Panc1 (cell line): ENCODE data around the gene GPBAR1. TPM values are rescaled to one million over a fixed set of nuclear protein-coding genes. Genes with fewer than 3 reads are reported as not detected.

Experiments used
- ATAC-seq: fragments of 200-7000 bp; cut with Tn5 transposase; 2 replicates; pipeline ENCODE4 v1.9.1; 2020; ENCODE audit warnings: mild to moderate bottlenecking, moderate library complexity
- BruUV-seq: library from RNA; stranded (reverse); fragments of 400-500 nt; replicated peaks from 2 replicates; lab custom pipeline; 2021; lab: Mats Ljungman, UMichigan
- CTCF ChIA-PET: fragments of 300-600 bp; sonication (Branson Sonifier 250); formaldehyde crosslinking; loops from one replicate; lab custom pipeline; 2022; ENCODE audit warnings: antibody characterized with exemption; lab: Charles Lee
- POLR2A ChIA-PET: fragments of 300-600 bp; sonication (Branson Sonifier 250); formaldehyde crosslinking; loops from one replicate; lab custom pipeline; 2022; ENCODE audit warnings: antibody characterized with exemption; lab: Charles Lee
- DNase-seq: peaks from one replicate; pipeline ENCODE4 v3.0.0-alpha.2; 2010; ENCODE audit warnings: low read depth, low spot score
- H3K27ac ChIP-seq: 2 replicates; pipeline ENCODE4 v1.5.1; 2011; ENCODE audit warnings: mild to moderate bottlenecking, low read length, inconsistent platforms
- H3K27me3 ChIP-seq: fragments of 200-500 bp; sonication (Bioruptor generic); 2 replicates; pipeline ENCODE4 v1.6.0; 2014; ENCODE audit warnings: low read length, inconsistent platforms; ENCODE audit not compliant: control insufficient read depth, insufficient read depth
- H3K36me3 ChIP-seq: fragments of 200-500 bp; sonication (Bioruptor generic); 2 replicates; pipeline ENCODE4 v1.5.1; 2014; ENCODE audit warnings: inconsistent platforms, mild to moderate bottlenecking, low read length, moderate library complexity; ENCODE audit not compliant: control insufficient read depth, insufficient read depth
- H3K4me1 ChIP-seq: 2 replicates; pipeline ENCODE4 v1.5.1; 2011; ENCODE audit warnings: inconsistent platforms, mild to moderate bottlenecking, low read length, moderate library complexity; ENCODE audit not compliant: control insufficient read depth, insufficient read depth
- H3K4me3 ChIP-seq, 2 experiments: 2 replicates each; pipeline ENCODE4 v1.5.1; 2011 to 2012; ENCODE audit warnings: low read depth in 2 of 2, low read length in 2 of 2, mild to moderate bottlenecking in 2 of 2, inconsistent platforms in 1 of 2, moderate library complexity in 1 of 2
- H3K9me3 ChIP-seq: fragments of 200-500 bp; sonication (Bioruptor generic); 2 replicates; pipeline ENCODE4 v1.5.1; 2014; ENCODE audit warnings: low read depth, mild to moderate bottlenecking, inconsistent platforms, low read length, moderate library complexity; ENCODE audit not compliant: control insufficient read depth, insufficient read depth
- CTCF ChIP-seq: fragments of 450-650 bp; IDR thresholded peaks from 2 replicates; pipeline ENCODE4 v1.5.1; 2017; ENCODE audit warnings: mild to moderate bottlenecking
- POLR2AphosphoS5 ChIP-seq: IDR thresholded peaks from 2 replicates; pipeline ENCODE4 v1.6.1; 2012; ENCODE audit warnings: mild to moderate bottlenecking, low read depth, low read length, moderate library complexity
- REST ChIP-seq, 2 experiments: IDR thresholded peaks; 2 replicates each; pipeline ENCODE4 v1.6.1; 2011 to 2012; ENCODE audit warnings: low read depth in 2 of 2, control low read depth in 1 of 2, low read length in 1 of 2, mild to moderate bottlenecking in 1 of 2, moderate library complexity in 1 of 2; ENCODE audit not compliant: insufficient read depth in 1 of 2
- SIN3A ChIP-seq: IDR thresholded peaks from 2 replicates; pipeline ENCODE4 v1.6.1; 2012; ENCODE audit warnings: low read depth, mild to moderate bottlenecking, low read length, moderate library complexity, borderline replicate concordance; ENCODE audit not compliant: insufficient read depth
- TCF7L2 ChIP-seq: IDR thresholded peaks from 2 replicates; pipeline ENCODE4 v1.6.1; 2011; ENCODE audit warnings: mild to moderate bottlenecking, low read depth, low read length, inconsistent platforms
- in situ Hi-C: cut with HindIII; loops from 2 replicates; pipeline ENCODE4 v1.10.0; 2016; ENCODE audit warnings: low sequenced_read_pairs, low pct_unique_long_range_greater_than_20kb
- intact Hi-C: fragments of 100-400 bp; cut with micrococcal nuclease; formaldehyde crosslinking; loops from one replicate; pipeline ENCODE4 v1.10.0; 2022; ENCODE audit not compliant: unreplicated experiment
- total RNA-seq: library from RNA; stranded (reverse); gene quantifications from one replicate; pipeline ENCODE4 v1.2.1, GENCODE V29; 2021; ENCODE audit not compliant: unreplicated experiment

Gene GPBAR1
- total RNA-seq, 1 experiment from 2014 or later, result 0.18 TPM

DNA sequence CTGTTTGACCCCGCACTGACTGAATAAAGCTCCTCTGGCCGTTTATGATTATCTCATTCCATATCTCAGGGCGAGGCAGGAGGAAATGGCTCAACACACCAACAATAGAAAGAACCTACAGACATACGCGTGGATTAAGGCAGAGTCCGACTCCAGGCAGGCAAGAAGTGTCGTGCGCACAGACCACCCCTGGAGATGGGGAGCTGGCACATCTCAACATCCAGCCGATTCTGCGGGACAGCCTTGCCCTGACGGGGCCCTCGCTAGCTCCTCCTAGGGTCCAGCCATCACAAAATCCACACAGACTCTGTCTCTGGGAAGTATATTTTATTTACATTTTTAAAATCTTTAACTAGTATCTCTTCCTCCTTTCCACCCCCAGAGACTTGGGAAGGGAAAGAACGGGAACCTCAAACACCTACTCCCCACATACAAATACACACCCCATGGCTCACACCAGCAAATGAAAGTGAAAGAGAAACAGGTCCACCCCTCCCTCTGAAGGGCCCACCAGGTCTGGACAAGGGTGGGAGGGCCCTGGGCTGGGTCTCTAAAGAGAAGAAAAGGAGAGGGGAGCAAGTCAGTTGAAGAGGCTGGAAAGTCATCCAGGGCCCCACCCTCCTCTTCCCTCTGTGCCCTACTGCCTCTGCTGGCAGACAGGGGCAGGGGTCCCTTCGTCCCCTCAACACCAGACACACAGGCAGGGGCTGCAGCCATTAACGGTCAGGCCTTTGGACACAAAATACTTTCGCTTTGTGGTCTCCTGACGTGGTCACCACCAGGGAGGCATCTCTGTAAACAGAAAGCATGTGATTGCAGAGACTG lies 3.2 kb downstream of the GPBAR1 start:
- Histone ChIP-seq H3K4me1 (peaks cover 8% of the 10 kb centered on the region; the same call in 1 of the 2 replicates), H3K27ac (no peak overlapping the region), H3K4me3 (no peak overlapping the region), H3K9me3 (no peaks in the 10 kb centered on the region), H3K36me3 (peaks cover 8% of the 10 kb centered on the region), H3K27me3 (no peaks in the 10 kb centered on the region)
- TSS peak; percentile 42 for BruUV-seq
- DNase-seq, result no peak
- CTCF ChIA-PET, result no interaction called here
- in situ Hi-C loops (no loop called here), intact Hi-C loops (no loop called here)
- no peak for TF ChIP-seq REST (IDR thresholded peaks at IDR 0.05; ENCODE audit: insufficient read depth in 1 of 2, low read depth in 2 of 2, low read length in 1 of 2)
- TF ChIP-seq SIN3A, result no peak
- TF ChIP-seq TCF7L2, result no peak
- no peak; the same call in 1 of the 2 replicates for TF ChIP-seq CTCF
- no peak for TF ChIP-seq POLR2AphosphoS5
- POLR2A ChIA-PET, result no interaction called here
- no peak for ATAC-seq

DNA sequence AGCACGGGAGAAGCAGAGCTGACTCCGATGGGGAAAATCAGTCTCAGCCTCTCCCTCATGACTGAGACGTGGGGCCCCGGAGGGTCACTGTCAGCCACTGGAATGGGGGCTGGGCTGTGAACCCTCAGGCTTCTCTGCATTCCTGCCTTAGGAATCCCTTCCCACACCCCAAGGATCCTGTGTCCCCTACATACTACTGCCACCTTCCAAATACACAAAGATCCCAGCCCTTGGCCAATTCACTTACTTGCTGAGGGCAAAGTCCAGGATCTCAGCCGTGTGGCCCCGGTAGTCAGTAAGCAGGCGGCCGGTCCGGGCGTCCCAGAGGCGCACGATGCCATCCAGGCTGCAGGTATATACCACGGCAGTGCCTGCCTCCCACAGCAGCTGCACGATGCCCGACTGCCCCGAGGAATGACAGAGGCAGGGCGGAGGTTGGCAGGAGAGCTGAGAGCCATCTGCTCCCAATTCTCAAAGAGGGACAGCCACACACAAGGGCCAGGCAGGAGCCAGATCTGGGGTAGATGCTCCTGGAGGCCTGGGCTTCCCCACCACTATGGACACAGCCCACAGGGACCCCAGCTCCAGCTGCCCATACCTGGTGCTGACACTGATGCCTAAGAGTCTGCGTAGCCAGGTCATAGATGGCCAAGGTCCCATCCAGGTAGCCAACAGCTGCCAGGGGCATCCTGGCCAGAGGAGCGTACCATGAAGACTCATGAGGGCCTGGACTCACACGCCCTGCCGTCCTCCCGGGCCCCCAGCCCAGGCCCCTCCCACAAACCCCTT lies 4.2 kb downstream of the GPBAR1 start:
- intact Hi-C loops, result no loop called here

More for the DNA sequence above, 4.2 kb downstream of the GPBAR1 start:
- ATAC-seq (no peak), DNase-seq (no peak)
- CTCF ChIA-PET, result no interaction called here
- peaks cover 8% of the 10 kb centered on the region; the same call in 1 of the 2 replicates for H3K4me1 ChIP-seq
- H3K27me3 ChIP-seq, result no peaks in the 10 kb centered on the region
- peaks cover 10% of the 10 kb centered on the region for H3K36me3 ChIP-seq
- BruUV-seq, result no TSS peak
- POLR2A ChIA-PET, result no interaction called here
- TF ChIP-seq CTCF (no peak), SIN3A (no peak), POLR2AphosphoS5 (no peak), TCF7L2 (no peak), REST (IDR thresholded peaks at IDR 0.05; ENCODE audit: insufficient read depth in 1 of 2, low read depth in 2 of 2, low read length in 1 of 2) (no peak)
- no peaks in the 10 kb centered on the region for H3K9me3 ChIP-seq
- H3K27ac ChIP-seq, result no peak overlapping the region
- in situ Hi-C loops, result no loop called here
- no peak overlapping the region for H3K4me3 ChIP-seq
